ENCODE measurements around the gene PLCB1.

The PLCB1 gene

GRCh38 chr20:8918145-8918544 is 786.1 kb downstream of the PLCB1 start:
- no peak for DNase-seq

- no peak for DNase-seq
Measured at GRCh38 chr20:8924539-8924938, 792.5 kb downstream of the PLCB1 start.

GRCh38 chr20:8930726-8931125 is 798.7 kb downstream of the PLCB1 start:
- no peak for DNase-seq

- peak in 1 of 3 experiments; percentile 9 for DNase-seq
Measured at GRCh38 chr20:8932192-8933165, 800.4 kb downstream of the PLCB1 start.

- DNase-seq = no peak
Measured at GRCh38 chr20:8933381-8933807, 801.3 kb downstream of the PLCB1 start.

GRCh38 chr20:8934362-8934761 is 802.3 kb downstream of the PLCB1 start:
- no peak for DNase-seq

Measured in NCI-H1417 (cell line).